ENCODE measurements around the gene PCDHB10.
"Not testable (repeated sequence)": the region's sequence is repeated elsewhere in the genome, so short reads cannot be mapped to it uniquely, and the experiment has no call there.

DNA sequence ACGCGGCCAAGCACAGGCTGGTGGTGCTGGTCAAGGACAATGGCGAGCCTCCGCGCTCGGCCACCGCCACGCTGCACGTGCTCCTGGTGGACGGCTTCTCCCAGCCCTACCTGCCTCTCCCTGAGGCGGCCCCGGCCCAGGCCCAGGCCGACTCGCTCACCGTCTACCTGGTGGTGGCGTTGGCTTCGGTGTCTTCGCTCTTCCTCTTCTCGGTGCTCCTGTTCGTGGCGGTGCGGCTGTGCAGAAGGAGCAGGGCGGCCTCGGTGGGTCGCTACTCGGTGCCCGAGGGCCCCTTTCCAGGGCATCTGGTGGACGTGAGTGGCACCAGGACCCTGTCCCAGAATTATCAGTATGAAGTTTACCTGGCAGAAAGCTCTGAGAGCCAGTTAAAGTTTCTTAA is 34.3 kb upstream of the PCDHB10 start:
- not testable (repeated sequence) for TF ChIP-seq POLR2AphosphoS5 (IDR thresholded peaks at IDR 0.05); CTCF (IDR thresholded peaks at IDR 0.05 in 8 of 11, conservative IDR thresholded peaks at IDR 0.05 in 3 of 11); POLR2A (IDR thresholded peaks at IDR 0.05)
